ENCODE data around the gene P2RY14.

The P2RY14 gene

DNA sequence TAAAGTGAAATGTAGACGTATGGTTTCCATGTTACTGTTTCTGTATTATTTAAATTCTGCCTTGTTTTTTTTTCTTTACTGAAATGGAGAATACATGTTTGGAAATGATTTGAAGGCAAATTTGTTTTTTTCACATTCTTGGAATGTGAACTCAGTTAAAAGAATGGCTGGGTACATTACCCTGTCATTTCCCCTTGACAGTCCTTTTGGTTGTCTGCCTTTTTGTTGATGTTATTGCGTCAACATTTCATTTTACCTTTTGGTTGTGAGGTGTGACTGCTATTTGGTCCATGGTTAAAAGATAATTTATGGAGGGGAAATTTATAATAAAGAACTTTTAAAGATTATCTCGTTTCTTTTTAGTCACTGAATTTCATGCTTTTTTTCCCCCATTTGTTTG, 72.1 kb downstream of the P2RY14 start:
- Histone ChIP-seq H3K4me3 (ENCODE audit: low read depth, low read length) (no peak overlapping the region), H3K4me1 (ENCODE audit: control insufficient read depth, insufficient read depth, low read length) (peaks cover 2% of the 10 kb centered on the region), H3K9ac (ENCODE audit: low read depth, low read length) (no peak overlapping the region), H3K9me3 (ENCODE audit: control insufficient read depth, insufficient read depth, low read length) (no peaks in the 10 kb centered on the region), H3K27me3 (ENCODE audit: control insufficient read depth, insufficient read depth, low read length) (no peaks in the 10 kb centered on the region), H3K36me3 (ENCODE audit: control insufficient read depth, insufficient read depth, low read length) (no peaks in the 10 kb centered on the region)

DNA sequence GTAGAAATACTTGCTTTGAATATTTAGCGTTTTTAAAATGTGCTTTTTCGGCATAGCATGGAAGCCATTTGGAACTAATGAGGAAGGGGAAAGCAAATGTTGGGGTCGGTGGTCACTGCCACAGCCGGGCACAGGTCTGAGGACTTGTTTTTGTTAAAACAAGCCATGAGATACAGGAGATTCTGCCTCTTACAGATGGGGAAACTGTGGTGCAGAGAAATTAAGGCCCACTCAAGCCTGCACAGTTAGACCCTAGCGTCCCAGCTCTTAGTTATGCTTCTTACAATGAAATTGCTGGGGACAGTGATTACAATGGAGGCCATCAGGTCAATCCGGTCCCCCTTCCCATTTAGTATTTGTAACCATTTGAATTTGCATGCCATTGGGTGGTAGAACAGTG, 72.9 kb downstream of the P2RY14 start:
- no peak overlapping the region for H3K4me3 ChIP-seq (ENCODE audit: low read depth, low read length)
- H3K9ac ChIP-seq (ENCODE audit: low read depth, low read length), result no peak overlapping the region
- H3K9me3 ChIP-seq (ENCODE audit: control insufficient read depth, insufficient read depth, low read length), result no peaks in the 10 kb centered on the region
- H3K36me3 ChIP-seq (ENCODE audit: control insufficient read depth, insufficient read depth, low read length), result no peaks in the 10 kb centered on the region
- no peaks in the 10 kb centered on the region for H3K4me1 ChIP-seq (ENCODE audit: control insufficient read depth, insufficient read depth, low read length)
- no peaks in the 10 kb centered on the region for H3K27me3 ChIP-seq (ENCODE audit: control insufficient read depth, insufficient read depth, low read length)

DNA sequence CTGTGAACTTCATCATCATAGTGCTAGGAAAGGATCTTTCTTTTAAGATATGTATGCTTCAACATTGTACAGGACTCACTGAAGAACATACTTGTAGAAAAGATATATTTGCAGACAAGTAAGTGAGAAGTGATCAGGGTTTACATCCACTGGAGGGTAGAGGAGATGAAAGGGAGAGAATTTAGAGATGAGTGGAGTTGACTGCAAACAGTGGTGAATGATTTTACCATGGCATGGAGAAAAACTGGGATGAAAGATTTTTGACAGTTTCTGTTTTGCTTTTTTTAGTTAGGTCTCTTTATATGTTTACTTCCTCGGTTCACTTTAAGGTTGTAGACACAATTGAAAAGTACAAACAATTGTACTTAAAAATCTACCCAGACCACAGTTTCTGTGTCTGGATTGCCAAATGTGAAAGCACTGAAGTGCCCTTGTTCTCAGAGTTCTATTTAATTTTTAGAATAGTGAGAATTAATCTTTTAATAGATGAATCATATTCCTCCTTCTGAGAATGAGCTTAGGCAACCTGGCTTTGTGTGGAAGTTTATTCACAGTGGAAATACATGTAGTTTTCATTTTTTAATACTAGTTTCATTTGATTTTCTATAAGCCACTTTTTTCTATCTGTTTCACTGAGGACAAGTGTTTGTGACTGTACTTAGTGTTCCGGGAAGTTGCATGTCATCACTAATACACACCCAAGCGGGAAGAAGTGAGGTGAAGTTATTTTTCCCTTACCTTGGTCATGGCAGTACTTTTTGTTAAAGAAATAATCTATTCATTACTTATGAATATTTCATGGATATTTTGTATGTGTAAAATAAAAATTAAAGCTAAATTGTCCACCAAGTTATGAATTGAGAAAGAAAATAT, 73.6 kb downstream of the P2RY14 start:
- no peaks in the 10 kb centered on the region for H3K27me3 ChIP-seq (ENCODE audit: control insufficient read depth, insufficient read depth, low read length)
- H3K4me1 ChIP-seq (ENCODE audit: control insufficient read depth, insufficient read depth, low read length), result no peaks in the 10 kb centered on the region
- no peaks in the 10 kb centered on the region for H3K9me3 ChIP-seq (ENCODE audit: control insufficient read depth, insufficient read depth, low read length)
- H3K4me3 ChIP-seq (ENCODE audit: low read depth, low read length), result no peak overlapping the region
- no peak overlapping the region for H3K9ac ChIP-seq (ENCODE audit: low read depth, low read length)
- H3K36me3 ChIP-seq (ENCODE audit: control insufficient read depth, insufficient read depth, low read length), result no peaks in the 10 kb centered on the region

DNA sequence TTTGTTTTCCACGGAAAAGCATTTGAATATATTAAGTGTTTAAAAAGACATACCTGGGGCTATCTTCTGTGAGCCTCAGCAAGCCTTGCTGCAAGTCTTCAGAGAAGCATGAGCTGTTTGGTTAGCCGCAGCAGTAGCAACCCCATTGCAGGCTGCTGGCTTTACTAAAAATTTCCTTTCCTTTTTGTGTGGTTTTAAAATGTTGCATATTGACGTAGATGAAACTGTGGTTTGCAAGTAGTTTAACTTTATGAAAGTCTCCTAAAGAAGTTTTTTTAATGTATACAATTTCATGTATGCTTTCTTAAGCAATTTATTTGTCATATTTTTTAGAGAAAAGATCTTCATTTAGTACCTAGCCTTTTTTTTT, 75.3 kb downstream of the P2RY14 start, which contains the start of gene GPR171:
TSS of gene GPR171 (minus strand) at position 166 of the 370 bp plus-strand sequence. CDS start 3,830 bp downstream, outside the sequence.
- H3K4me3 ChIP-seq (ENCODE audit: low read depth, low read length), result no peak within 1 kb of the TSS
- no peaks in the 10 kb centered on the region for H3K36me3 ChIP-seq (ENCODE audit: control insufficient read depth, insufficient read depth, low read length)
- H3K9ac ChIP-seq (ENCODE audit: low read depth, low read length), result no peak within 1 kb of the TSS
- H3K27me3 ChIP-seq (ENCODE audit: control insufficient read depth, insufficient read depth, low read length), result no peaks in the 10 kb centered on the region
- no peaks in the 10 kb centered on the region for H3K9me3 ChIP-seq (ENCODE audit: control insufficient read depth, insufficient read depth, low read length)
- no peaks in the 10 kb centered on the region for H3K4me1 ChIP-seq (ENCODE audit: control insufficient read depth, insufficient read depth, low read length)

DNA sequence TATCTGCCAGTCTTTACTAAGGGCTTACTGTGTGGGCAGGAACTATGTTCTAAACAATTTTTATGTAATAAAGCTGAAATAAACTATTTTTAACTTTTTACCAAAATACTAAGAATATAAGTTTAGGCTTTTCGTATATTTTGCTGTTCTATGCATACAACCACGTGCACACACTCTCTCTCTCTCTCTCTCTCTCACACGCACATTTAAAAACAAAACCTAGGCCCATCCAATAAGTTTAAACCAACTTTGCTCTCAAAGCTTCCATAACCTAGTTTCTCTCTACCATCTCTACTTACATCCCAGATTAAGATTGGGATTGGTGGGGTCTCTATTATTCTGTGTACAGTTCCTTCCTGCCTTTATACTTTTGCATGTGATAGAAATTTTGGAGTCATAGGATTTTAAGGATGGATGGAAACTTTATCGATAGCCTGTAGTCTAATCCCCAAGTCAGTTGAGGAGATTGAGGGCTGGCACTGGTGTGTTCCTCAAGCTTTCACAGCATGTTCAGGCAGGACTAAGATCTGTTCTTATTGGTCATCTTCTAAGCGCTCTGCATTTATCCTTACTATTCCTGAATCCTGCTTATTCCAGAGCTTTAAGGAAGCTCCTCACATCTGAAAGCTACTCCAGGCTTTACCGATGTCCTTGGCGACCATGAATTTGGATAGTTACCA, 77.2 kb downstream of the P2RY14 start:
- Histone ChIP-seq H3K4me1 (ENCODE audit: control insufficient read depth, insufficient read depth, low read length) (no peaks in the 10 kb centered on the region), H3K36me3 (ENCODE audit: control insufficient read depth, insufficient read depth, low read length) (no peaks in the 10 kb centered on the region), H3K27me3 (ENCODE audit: control insufficient read depth, insufficient read depth, low read length) (no peaks in the 10 kb centered on the region), H3K9me3 (ENCODE audit: control insufficient read depth, insufficient read depth, low read length) (no peaks in the 10 kb centered on the region), H3K9ac (ENCODE audit: low read depth, low read length) (no peak overlapping the region), H3K4me3 (ENCODE audit: low read depth, low read length) (no peak overlapping the region)

DNA sequence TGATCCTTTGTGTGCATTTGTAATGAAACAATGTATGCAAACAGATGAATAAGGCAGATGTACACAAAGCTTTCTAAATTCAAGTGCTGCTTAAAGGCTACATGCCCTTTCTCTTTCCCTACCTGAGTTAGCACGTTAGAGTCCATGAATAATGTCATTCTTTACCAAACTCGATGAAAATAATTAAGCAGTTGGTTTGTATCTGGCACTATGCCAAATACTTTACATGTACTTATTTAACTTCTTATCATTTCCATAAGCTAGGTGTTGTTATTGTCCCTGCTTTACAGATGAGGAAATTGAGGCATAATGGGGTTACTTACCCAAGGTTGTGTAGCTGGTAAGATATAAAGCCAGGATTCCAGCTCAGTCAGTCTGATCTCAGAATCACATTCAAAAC, 77.8 kb downstream of the P2RY14 start:
- H3K4me3 ChIP-seq (ENCODE audit: low read depth, low read length), result no peak overlapping the region
- no peaks in the 10 kb centered on the region for H3K9me3 ChIP-seq (ENCODE audit: control insufficient read depth, insufficient read depth, low read length)
- H3K27me3 ChIP-seq (ENCODE audit: control insufficient read depth, insufficient read depth, low read length), result no peaks in the 10 kb centered on the region
- no peaks in the 10 kb centered on the region for H3K36me3 ChIP-seq (ENCODE audit: control insufficient read depth, insufficient read depth, low read length)
- no peak overlapping the region for H3K9ac ChIP-seq (ENCODE audit: low read depth, low read length)
- no peaks in the 10 kb centered on the region for H3K4me1 ChIP-seq (ENCODE audit: control insufficient read depth, insufficient read depth, low read length)

DNA sequence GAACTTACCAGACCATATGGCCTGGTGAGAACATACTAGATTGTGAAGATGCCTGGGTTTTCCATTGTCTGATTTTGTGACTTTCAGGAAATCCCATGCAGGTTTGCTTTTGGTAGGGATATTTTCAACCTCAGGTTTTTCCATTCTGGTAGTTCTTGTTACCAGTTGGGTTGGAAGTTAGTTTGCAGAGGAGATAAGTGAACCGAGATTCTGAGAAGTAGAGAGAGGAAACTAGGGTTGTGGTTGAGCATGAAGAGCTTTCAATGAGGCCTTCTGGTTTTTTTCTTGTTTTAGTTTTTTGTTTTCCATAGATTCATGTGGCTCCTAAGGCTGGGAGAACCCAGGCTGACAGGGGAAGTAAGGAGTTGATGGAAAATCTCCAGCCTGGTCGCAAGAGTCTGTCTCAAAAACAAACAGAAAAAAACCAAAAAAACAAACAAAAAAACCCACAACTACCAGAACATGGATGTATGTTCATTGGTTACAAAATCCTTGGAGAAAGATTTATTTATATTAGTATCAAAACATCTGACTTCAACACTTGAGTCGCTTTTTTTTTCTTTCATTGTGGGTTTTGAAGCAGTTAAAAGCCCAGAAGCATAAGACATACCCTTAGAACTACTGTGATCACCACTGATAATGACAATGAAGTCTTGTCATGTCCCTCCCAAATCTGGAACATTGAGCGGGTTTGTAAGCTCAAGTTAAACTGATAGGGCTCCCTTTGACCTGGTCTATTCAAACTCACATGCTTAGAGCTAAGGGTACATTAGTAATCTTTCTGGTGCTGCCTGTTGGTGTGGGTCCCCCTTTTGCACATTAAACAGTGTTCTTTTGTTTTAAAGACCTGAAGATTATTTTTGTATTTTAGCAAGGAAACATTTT, 78.5 kb downstream of the P2RY14 start:
- Histone ChIP-seq H3K4me1 (ENCODE audit: control insufficient read depth, insufficient read depth, low read length) (no peaks in the 10 kb centered on the region), H3K36me3 (ENCODE audit: control insufficient read depth, insufficient read depth, low read length) (no peaks in the 10 kb centered on the region), H3K9me3 (ENCODE audit: control insufficient read depth, insufficient read depth, low read length) (no peaks in the 10 kb centered on the region), H3K9ac (ENCODE audit: low read depth, low read length) (no peak overlapping the region), H3K4me3 (ENCODE audit: low read depth, low read length) (no peak overlapping the region), H3K27me3 (ENCODE audit: control insufficient read depth, insufficient read depth, low read length) (no peaks in the 10 kb centered on the region)

DNA sequence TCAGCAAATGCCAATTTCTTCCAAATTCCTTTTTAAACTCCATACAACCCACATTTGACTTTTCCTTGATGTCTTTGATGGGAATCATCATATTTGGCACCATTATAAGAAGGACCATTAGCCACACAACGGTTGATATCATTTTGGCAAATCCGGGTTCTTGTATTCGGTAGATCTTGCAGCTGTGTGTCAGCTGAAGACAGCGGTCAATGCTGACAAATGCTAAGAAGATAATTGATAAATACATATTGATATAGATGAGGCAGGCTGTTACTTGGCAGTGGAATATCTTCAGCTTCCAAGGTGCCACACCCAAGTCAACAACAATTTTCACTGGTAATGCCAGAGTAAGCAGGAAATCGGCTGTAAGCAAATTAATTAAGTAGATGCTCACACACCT, 79.5 kb downstream of the P2RY14 start:
- H3K4me3 ChIP-seq (ENCODE audit: low read depth, low read length), result no peak overlapping the region
- no peaks in the 10 kb centered on the region for H3K27me3 ChIP-seq (ENCODE audit: control insufficient read depth, insufficient read depth, low read length)
- H3K9ac ChIP-seq (ENCODE audit: low read depth, low read length), result no peak overlapping the region
- no peaks in the 10 kb centered on the region for H3K9me3 ChIP-seq (ENCODE audit: control insufficient read depth, insufficient read depth, low read length)
- no peaks in the 10 kb centered on the region for H3K4me1 ChIP-seq (ENCODE audit: control insufficient read depth, insufficient read depth, low read length)
- no peaks in the 10 kb centered on the region for H3K36me3 ChIP-seq (ENCODE audit: control insufficient read depth, insufficient read depth, low read length)

DNA sequence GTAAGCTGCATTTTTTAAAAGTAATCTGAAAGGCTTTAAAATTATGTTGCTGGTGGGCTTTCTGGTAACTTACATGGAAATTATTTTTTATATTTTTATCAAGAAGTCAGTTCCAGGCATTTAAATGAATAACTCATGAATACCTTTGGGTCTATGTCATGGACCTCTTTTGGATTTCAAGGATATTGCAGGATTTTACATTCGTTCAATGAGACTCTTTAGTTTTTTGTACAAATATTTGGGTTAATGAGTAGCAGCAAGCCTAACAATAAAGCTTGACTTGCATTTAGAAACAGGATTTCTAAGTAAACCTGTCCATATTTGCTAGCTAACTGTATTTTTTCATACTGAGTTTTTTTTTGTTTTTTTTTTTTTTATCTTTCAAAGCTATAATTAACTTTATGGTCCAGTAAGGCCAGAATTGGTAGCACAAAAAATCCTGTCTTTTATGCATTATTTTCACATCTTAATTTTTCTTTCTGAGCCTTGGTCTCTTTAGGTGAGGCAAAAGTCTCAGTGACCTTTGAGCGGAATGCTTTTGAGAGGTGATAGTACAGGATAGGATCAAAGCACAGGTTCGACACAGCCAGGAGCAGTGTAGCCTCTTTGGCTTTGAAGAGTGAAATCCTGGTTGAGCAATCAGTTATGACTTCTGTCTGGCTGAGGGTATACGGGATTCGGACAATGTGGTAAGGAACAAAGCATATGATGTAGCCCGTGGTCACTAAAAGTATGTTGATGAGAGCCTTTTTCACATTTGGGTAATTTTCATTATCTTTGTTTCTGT, 80.2 kb downstream of the P2RY14 start:
- no peak overlapping the region for H3K4me3 ChIP-seq (ENCODE audit: low read depth, low read length)
- no peak overlapping the region for H3K9ac ChIP-seq (ENCODE audit: low read depth, low read length)
- no peaks in the 10 kb centered on the region for H3K27me3 ChIP-seq (ENCODE audit: control insufficient read depth, insufficient read depth, low read length)
- H3K9me3 ChIP-seq (ENCODE audit: control insufficient read depth, insufficient read depth, low read length), result no peaks in the 10 kb centered on the region
- H3K4me1 ChIP-seq (ENCODE audit: control insufficient read depth, insufficient read depth, low read length), result no peaks in the 10 kb centered on the region
- H3K36me3 ChIP-seq (ENCODE audit: control insufficient read depth, insufficient read depth, low read length), result no peaks in the 10 kb centered on the region

DNA sequence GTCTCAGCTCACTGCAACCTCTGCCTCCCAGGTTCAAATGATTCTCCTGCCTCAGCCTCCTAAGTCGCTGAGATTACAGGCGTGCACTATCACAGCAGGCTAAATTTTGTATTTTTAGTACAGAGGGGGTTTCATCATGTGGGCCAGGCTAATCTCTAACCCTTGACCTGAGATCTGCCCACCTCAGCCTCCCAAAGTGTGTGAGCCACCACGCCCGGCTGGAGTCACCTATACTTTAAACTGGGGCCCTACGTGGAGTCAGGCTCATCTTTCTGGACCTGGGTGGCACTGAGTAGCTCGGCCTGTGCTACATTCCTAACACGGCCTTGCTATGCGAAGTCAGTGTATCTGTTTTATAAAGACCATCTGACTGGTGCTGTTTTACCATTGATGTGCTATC, 81.1 kb downstream of the P2RY14 start:
- Histone ChIP-seq H3K27me3 (ENCODE audit: control insufficient read depth, insufficient read depth, low read length) (no peaks in the 10 kb centered on the region), H3K36me3 (ENCODE audit: control insufficient read depth, insufficient read depth, low read length) (no peaks in the 10 kb centered on the region), H3K9ac (ENCODE audit: low read depth, low read length) (no peak overlapping the region), H3K9me3 (ENCODE audit: control insufficient read depth, insufficient read depth, low read length) (no peaks in the 10 kb centered on the region), H3K4me1 (ENCODE audit: control insufficient read depth, insufficient read depth, low read length) (no peaks in the 10 kb centered on the region), H3K4me3 (ENCODE audit: low read depth, low read length) (no peak overlapping the region)

DNA sequence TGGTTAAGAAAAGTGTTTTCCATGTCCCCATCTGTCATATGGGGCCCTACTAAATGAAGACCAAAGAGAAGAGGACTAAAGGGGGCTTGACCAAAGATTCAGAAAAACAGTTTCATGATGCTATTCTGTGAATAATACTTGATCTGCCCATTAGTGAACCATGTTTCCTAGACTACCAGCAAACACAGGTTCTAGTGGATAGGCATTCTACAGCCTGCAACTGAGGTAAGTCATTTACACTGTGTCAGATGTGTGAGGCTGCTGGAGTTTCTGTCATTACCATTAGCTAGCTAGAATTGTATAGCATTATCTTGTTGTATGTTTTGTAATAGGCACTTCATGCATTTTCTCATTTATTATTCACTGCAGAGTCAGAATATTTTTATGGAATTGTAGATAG, 81.9 kb downstream of the P2RY14 start:
- Histone ChIP-seq H3K9ac (ENCODE audit: low read depth, low read length) (no peak overlapping the region), H3K9me3 (ENCODE audit: control insufficient read depth, insufficient read depth, low read length) (no peaks in the 10 kb centered on the region)

More for the DNA sequence above, 81.9 kb downstream of the P2RY14 start:
- Histone ChIP-seq H3K4me1 (ENCODE audit: control insufficient read depth, insufficient read depth, low read length) (no peaks in the 10 kb centered on the region), H3K27me3 (ENCODE audit: control insufficient read depth, insufficient read depth, low read length) (no peaks in the 10 kb centered on the region), H3K36me3 (ENCODE audit: control insufficient read depth, insufficient read depth, low read length) (no peaks in the 10 kb centered on the region), H3K4me3 (ENCODE audit: low read depth, low read length) (no peak overlapping the region)

Measured in iPS-15b (cell line).